NCI-H187 treated with DMSO at 0.1 percent for 48 hours (cell line): ENCODE measurements around the gene HTR1A.

Experiments
- DNase-seq: peaks from one replicate; lab custom pipeline; 2025; lab: John Stamatoyannopoulos, UW

The HTR1A gene

GRCh38 chr5:63962279-63962678 lies at the start of gene HTR1A:
TSS of gene HTR1A (minus strand) at chr5:63962445. CDS start at chr5:63961719, 726 bp downstream.
- DNase-seq, result no peak

DNA sequence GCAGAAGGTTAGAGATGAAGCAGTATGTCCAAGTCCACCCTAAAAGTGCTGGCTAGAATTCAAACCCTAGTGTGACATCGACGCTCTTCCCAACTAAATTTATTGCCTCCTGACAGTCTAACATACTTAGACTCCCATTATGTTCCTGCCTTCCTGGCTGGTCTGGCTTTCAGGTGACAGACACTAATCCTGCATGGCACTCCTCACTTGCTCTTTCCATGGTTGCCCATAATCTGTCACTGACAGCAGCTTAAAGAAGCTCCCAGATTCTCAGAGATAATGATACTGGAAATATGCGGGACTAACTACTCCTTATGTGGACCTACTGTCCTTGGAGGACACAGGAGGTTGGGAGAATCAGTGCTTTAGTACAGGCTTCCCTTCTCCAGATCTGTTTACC lies 41.7 kb upstream of the HTR1A start:
- no peak for DNase-seq

DNA sequence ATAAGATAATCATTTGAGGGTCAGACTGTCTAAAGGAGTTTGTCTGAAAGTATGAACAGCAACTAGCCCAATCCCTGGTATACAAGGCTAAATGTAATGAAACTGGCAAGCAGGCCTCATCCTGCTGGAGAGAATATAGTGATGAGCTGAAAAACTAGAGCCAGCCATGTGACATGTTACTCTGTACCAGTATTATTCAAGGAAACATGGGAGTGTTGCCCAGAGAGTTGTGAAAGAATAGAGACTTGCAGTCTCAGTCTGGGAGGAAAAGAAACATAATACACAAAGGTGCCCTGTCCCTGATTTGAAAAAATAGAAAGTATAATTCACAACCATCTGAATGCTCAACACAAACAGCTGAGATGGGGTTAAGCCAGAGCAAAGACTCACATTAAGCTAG lies 37.9 kb upstream of the HTR1A start:
- DNase-seq, result no peak

- DNase-seq, result no peak
These were observed 24.8 kb upstream of the HTR1A start for GRCh38 chr5:63987053-63987452.

DNA sequence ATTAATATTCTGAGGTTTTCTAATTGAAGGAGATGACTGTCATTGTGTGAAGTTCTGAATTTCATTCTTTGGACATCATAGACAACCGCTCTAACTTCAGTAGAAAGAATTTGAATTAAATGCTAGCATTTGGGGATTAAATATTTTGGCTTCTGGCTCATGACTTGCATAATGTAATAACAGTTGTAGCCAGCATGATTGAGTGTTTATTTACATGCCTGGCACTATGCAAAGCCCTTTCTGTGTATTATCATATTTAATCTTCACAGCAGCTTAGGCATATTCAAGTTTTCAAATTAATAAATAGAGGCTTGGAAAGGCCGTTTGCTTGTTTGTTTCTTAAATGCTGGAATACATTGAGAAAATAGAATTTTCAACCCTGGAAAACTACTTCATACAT lies 19.6 kb upstream of the HTR1A start:
- DNase-seq, result no peak

DNA sequence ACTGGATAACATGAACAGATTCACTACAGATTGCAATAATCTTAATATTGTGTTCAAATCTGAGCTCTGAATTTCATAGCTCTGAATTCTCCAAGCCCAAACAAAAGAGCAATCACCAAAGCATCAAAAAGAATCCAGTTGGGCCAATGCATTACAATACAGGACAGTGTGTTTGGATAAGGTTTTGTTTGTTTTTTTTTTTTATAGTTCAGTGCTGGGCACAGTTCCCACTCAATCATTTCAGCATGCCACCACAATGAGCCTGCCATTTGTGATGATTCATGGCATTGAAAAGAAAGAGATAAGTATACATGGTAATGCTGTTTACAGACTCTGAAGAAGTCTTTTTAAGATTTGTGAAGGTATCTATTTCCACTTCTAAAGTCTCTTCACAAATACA lies 1.7 kb upstream of the HTR1A start:
- no peak for DNase-seq

GRCh38 chr5:63963080-63963735 lies 963 bp upstream of the HTR1A start:
- no peak for DNase-seq

- DNase-seq, result no peak
These were observed 565 bp downstream of the HTR1A start for GRCh38 chr5:63961598-63962161.

- no peak for DNase-seq
These were observed 1.1 kb downstream of the HTR1A start for GRCh38 chr5:63961125-63961597.

- DNase-seq, result no peak
These were observed 1.6 kb downstream of the HTR1A start for GRCh38 chr5:63960646-63961045.

DNA sequence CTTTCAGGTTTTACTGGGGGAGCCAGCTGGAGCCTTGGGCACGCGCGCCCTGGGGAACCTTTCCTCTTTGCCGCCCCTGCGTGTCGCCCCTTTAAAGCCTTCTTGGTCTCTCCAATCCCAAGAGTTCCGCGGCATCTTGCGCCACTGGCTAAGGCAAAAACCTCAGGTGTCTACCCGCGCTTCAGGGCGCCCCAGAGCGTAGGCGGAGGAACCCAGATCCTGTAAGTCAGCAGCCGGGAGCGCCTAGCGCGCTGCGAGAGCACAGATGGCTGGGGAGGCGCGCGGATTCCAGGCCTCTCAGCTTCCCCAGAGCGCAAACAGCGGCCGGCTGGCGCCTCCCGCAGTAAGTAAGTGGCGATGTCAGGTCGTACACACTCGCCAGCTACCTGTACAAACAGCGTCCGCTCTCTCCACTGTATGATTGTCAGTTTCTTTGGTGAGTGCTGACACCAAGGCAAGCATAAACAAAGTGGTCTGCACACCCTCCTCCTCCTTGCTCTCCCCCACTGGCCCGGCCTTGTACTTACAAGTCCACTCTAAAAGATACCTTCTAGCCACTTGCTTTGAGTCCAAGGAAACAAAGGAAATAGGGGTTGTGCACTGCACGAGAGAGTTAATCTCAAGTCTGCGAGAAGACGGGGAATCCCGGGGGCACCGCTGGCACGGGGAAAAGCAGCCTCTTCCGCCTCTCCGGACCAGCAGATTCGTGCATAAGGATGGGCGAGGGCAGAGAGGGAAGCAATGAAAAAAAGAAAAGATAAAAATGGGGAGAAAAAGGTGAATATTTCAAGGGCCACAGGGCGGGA lies 2.9 kb downstream of the HTR1A start:
- DNase-seq, result peak; percentile 21

- DNase-seq, result no peak
These were observed 3.6 kb downstream of the HTR1A start for GRCh38 chr5:63958654-63959053.

- no peak for DNase-seq
These were observed 4.6 kb downstream of the HTR1A start for GRCh38 chr5:63957617-63958016.

- DNase-seq, result no peak
These were observed 9.0 kb downstream of the HTR1A start for GRCh38 chr5:63953217-63953616.

GRCh38 chr5:63935103-63935502 lies 27.1 kb downstream of the HTR1A start:
- DNase-seq, result no peak

GRCh38 chr5:63931836-63932235 lies 30.4 kb downstream of the HTR1A start:
- no peak for DNase-seq

DNA sequence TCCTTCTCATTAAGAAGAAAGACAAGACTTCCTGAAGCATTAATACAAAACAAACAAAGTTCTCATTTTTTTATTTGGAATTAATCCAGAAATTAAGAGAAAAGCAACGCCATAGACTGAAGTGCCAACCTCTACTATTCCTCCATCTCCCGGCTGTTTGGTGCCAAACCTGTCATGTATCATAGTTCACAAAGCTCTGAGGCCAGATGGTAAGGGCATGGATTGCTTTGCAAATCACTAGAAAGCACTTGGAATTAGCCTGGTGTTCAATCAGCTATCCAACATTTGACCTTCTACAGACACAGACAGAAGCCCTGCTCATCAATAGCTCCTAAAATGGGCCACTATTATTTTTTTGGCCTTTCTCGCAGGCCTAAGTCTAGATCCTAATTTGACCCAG lies 33.8 kb downstream of the HTR1A start:
- DNase-seq, result no peak

GRCh38 chr5:63923914-63924313 lies 38.3 kb downstream of the HTR1A start:
- DNase-seq, result peak; percentile 76

DNA sequence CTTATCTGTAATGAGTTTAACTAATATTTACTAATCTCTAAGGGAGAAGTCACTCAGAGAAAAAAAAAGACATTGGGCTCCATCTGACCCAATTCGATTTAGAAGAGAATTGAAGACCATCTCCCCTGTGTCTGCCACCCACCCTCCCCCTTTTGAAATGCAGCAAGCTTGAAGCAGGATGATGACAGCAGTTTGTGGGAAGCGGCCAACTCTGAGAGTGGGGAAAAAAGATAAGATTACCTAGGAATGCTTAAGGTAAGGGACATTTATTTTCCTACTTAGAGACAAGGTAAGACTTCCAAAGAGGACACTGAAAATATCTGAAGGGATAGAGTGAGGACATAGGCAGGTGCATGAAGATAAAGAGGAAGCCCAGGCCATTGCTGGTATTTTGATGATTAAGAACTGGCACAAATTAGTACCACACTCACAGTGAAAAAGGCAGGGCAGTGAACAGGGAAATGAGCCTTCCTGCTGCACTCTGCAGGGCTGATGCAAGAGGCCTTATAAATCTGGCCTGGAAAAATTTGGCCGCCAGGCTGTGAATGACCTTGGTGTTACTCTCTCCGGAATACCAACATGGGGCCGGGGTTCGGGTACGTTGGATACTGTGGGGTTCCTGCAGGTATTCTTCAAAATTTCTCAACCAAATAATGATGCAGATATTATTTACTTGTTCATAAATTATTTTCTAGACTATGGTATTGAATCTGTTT lies 42.3 kb downstream of the HTR1A start:
- no peak for DNase-seq

DNA sequence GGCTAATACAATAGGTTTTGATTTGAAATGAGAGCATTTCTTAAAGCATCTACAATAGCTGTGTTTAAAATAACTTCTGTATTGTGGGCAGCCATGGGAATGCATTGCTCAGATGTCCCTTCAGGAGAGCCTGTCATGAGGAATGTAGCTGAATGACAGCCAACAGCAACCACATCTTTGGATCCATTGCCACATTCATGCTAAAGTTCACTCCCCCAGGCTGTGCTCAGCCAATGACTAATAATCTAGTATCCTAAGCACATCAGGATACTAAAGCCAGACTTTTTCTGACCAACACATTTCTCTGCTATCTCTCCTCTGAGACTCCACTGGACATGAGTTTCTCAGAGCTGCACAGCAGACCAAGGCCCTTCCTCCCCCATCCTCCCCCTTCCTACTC lies 45.5 kb downstream of the HTR1A start:
- no peak for DNase-seq

GRCh38 chr5:63911871-63912270 lies 50.4 kb downstream of the HTR1A start:
- no peak for DNase-seq
